Activated CD8-positive, alpha-beta memory T cell treated with anti-CD3 and anti-CD28 coated beads for 48 hours (primary cell): Measurements from ENCODE around the gene SORCS3.

Experiments used
- DNase-seq, 3 experiments: peaks; one replicate each; pipeline ENCODE4 v3.0.0-alpha.2; 2020; ENCODE audit warnings: low read depth in 2 of 3, low spot score in 2 of 3

Gene SORCS3

GRCh38 chr10:104834580-104834979 lies 193.5 kb downstream of the SORCS3 start:
- no peak for DNase-seq

GRCh38 chr10:104835422-104835821 lies 194.3 kb downstream of the SORCS3 start:
- no peak for DNase-seq

- no peak for DNase-seq
These were observed 201.6 kb downstream of the SORCS3 start for GRCh38 chr10:104842704-104843103.

- DNase-seq: no peak
These were observed 203.0 kb downstream of the SORCS3 start for GRCh38 chr10:104844073-104844472.

- no peak for DNase-seq
These were observed 208.9 kb downstream of the SORCS3 start for GRCh38 chr10:104850023-104850422.

- DNase-seq: no peak
These were observed 227.0 kb downstream of the SORCS3 start for GRCh38 chr10:104867966-104868598.

- DNase-seq: no peak
These were observed 231.6 kb downstream of the SORCS3 start for GRCh38 chr10:104872691-104873090.

- DNase-seq: no peak
These were observed 232.1 kb downstream of the SORCS3 start for GRCh38 chr10:104873161-104873560.

- no peak for DNase-seq
These were observed 234.5 kb downstream of the SORCS3 start for GRCh38 chr10:104875561-104875960.

- no peak for DNase-seq
These were observed 239.7 kb downstream of the SORCS3 start for GRCh38 chr10:104880624-104881398.

GRCh38 chr10:104881740-104882139 lies 240.7 kb downstream of the SORCS3 start:
- no peak for DNase-seq

GRCh38 chr10:104892879-104893617 lies 252.0 kb downstream of the SORCS3 start:
- DNase-seq: no peak

- no peak for DNase-seq
These were observed 252.6 kb downstream of the SORCS3 start for GRCh38 chr10:104893701-104894100.

- no peak for DNase-seq
These were observed 253.6 kb downstream of the SORCS3 start for GRCh38 chr10:104894681-104895080.

- no peak for DNase-seq
These were observed 254.5 kb downstream of the SORCS3 start for GRCh38 chr10:104895541-104895940.

GRCh38 chr10:104895981-104896380 lies 254.9 kb downstream of the SORCS3 start:
- DNase-seq: no peak

GRCh38 chr10:104897696-104898095 lies 256.6 kb downstream of the SORCS3 start:
- no peak for DNase-seq

GRCh38 chr10:104899779-104900178 lies 258.7 kb downstream of the SORCS3 start:
- no peak for DNase-seq

GRCh38 chr10:104903433-104903832 lies 262.3 kb downstream of the SORCS3 start:
- DNase-seq: no peak

- DNase-seq: no peak
These were observed 263.7 kb downstream of the SORCS3 start for GRCh38 chr10:104904753-104905323.

- no peak for DNase-seq
These were observed 265.0 kb downstream of the SORCS3 start for GRCh38 chr10:104906112-104906511.

GRCh38 chr10:104907521-104907920 lies 266.4 kb downstream of the SORCS3 start:
- DNase-seq: no peak
